Activated CD4-positive, alpha-beta T cell treated with anti-CD3 and anti-CD28 coated beads, Interleukin-2, amount 50 U/mL, for 1 hour (primary cell): ENCODE data around the gene DPYD.
"Not testable (repeated sequence)": the region's sequence is repeated elsewhere in the genome, so short reads cannot be mapped to it uniquely, and the experiment has no call there.

Source experiments
- DNase-seq: peaks from one replicate; pipeline ENCODE4 v3.0.0-alpha.2; 2020

The DPYD gene

GRCh38 chr1:97254731-97255463 is 665.9 kb downstream of the DPYD start:
- no peak for DNase-seq

- DNase-seq: no peak
Measured at GRCh38 chr1:97252925-97253324, 667.9 kb downstream of the DPYD start.

- no peak for DNase-seq
Measured at GRCh38 chr1:97252076-97252475, 668.8 kb downstream of the DPYD start.

- DNase-seq: no peak
Measured at GRCh38 chr1:97247196-97247595, 673.6 kb downstream of the DPYD start.

GRCh38 chr1:97245682-97246081 is 675.2 kb downstream of the DPYD start:
- DNase-seq: no peak

GRCh38 chr1:97245026-97245425 is 675.8 kb downstream of the DPYD start:
- DNase-seq: no peak

- DNase-seq: no peak
Measured at GRCh38 chr1:97243973-97244560, 676.8 kb downstream of the DPYD start.

GRCh38 chr1:97238816-97239215 is 682.0 kb downstream of the DPYD start:
- no peak for DNase-seq

GRCh38 chr1:97231354-97231753 is 689.5 kb downstream of the DPYD start:
- DNase-seq: not testable (repeated sequence)

- DNase-seq: no peak
Measured at GRCh38 chr1:97212671-97213070, 708.2 kb downstream of the DPYD start.

GRCh38 chr1:97210307-97210706 is 710.5 kb downstream of the DPYD start:
- DNase-seq: no peak

- DNase-seq: no peak
Measured at GRCh38 chr1:97209381-97209957, 711.4 kb downstream of the DPYD start.

- no peak for DNase-seq
Measured at GRCh38 chr1:97207868-97208267, 713.0 kb downstream of the DPYD start.

- DNase-seq: no peak
Measured at GRCh38 chr1:97204468-97204867, 716.4 kb downstream of the DPYD start.

GRCh38 chr1:97202481-97203380 is 718.1 kb downstream of the DPYD start:
- DNase-seq: no peak

GRCh38 chr1:97201641-97202040 is 719.2 kb downstream of the DPYD start:
- no peak for DNase-seq

- no peak for DNase-seq
Measured at GRCh38 chr1:97200595-97200994, 720.2 kb downstream of the DPYD start.

GRCh38 chr1:97196825-97197516 is 723.9 kb downstream of the DPYD start:
- no peak for DNase-seq

GRCh38 chr1:97192872-97193572 is 727.8 kb downstream of the DPYD start:
- DNase-seq: no peak

GRCh38 chr1:97190326-97190725 is 730.5 kb downstream of the DPYD start:
- no peak for DNase-seq

- DNase-seq: no peak
Measured at GRCh38 chr1:97186381-97186780, 734.5 kb downstream of the DPYD start.
